OCI-LY3 (cell line): ENCODE data around the gene SLC29A3.

ENCODE experiments used
- CTCF ChIP-seq: fragments of 200-600, 300-600 bp; sonication (generic); IDR thresholded peaks from 2 replicates; pipeline ENCODE4 v1.5.1; 2014; ENCODE audit warnings: antibody characterized with exemption, low read length, low read depth
- EZH2phosphoT487 ChIP-seq: fragments of 200-600 bp; shearing (Covaris generic); IDR thresholded peaks from 2 replicates; pipeline ENCODE4 v1.6.1; 2018; ENCODE audit warnings: antibody characterized with exemption, mixed run types, low read depth

GRCh38 chr10:71389768-71390460 is 70.9 kb downstream of the SLC29A3 start:
- TF ChIP-seq CTCF, result no peak
- TF ChIP-seq EZH2phosphoT487, result no peak
